ENCODE data around the gene KCNJ16.

Gene KCNJ16

DNA sequence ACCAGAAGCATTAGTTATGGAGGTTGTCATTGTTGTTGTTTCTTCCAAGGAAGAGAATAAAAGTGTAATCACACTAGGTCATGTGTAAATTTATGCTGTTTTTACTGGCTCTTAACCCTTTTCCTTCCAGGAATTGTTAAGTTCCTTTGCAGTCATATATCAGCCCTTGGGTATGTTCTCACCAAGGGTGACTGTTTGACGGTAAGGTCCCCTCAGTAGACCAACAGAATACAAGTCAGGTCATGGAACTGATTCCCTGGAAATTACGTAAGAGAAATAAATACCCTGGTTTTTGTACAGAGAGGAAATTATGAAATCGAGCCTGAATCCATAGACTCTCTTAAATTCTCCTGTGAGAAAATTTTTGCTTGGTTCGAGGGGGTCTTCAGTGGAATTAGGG is 83.2 kb downstream of the KCNJ16 start:
- TF ChIP-seq, protein P1, sequence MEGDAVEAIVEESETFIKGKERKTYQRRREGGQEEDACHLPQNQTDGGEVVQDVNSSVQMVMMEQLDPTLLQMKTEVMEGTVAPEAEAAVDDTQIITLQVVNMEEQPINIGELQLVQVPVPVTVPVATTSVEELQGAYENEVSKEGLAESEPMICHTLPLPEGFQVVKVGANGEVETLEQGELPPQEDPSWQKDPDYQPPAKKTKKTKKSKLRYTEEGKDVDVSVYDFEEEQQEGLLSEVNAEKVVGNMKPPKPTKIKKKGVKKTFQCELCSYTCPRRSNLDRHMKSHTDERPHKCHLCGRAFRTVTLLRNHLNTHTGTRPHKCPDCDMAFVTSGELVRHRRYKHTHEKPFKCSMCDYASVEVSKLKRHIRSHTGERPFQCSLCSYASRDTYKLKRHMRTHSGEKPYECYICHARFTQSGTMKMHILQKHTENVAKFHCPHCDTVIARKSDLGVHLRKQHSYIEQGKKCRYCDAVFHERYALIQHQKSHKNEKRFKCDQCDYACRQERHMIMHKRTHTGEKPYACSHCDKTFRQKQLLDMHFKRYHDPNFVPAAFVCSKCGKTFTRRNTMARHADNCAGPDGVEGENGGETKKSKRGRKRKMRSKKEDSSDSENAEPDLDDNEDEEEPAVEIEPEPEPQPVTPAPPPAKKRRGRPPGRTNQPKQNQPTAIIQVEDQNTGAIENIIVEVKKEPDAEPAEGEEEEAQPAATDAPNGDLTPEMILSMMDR (IDR thresholded peaks at IDR 0.05; ENCODE audit: low read length, missing control alignments), result no peak
- H3K4me3 ChIP-seq (replicated peaks; ENCODE audit: low read depth, low read length), result no peak overlapping the region
- peak; percentile 18 for DNase-seq (ENCODE audit: low read depth)

DNA sequence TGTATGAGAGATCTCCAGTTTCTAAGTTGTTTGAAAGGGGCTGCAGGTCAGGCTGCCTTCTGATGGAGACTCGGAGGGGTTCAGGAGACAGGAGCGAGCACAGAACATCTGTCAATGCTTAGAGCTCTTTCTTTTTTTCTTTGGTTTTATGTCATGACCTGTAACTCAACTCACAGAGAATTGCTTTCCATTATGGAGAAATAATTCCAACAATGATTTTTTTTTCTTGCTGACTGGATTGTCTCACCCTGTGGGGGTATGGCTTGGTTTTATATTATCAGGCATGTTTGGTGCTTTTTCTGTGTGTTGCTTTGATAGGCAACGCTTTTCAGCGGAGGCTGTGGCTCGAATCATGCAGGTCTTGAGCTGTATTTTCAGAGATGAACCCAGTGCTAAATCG is 83.6 kb downstream of the KCNJ16 start:
- TF ChIP-seq, protein P1 (IDR thresholded peaks at IDR 0.05; ENCODE audit: low read length, missing control alignments), result no peak
- H3K4me3 ChIP-seq (replicated peaks; ENCODE audit: low read depth, low read length), result no peak overlapping the region
- DNase-seq (ENCODE audit: low read depth), result no peak

DNA sequence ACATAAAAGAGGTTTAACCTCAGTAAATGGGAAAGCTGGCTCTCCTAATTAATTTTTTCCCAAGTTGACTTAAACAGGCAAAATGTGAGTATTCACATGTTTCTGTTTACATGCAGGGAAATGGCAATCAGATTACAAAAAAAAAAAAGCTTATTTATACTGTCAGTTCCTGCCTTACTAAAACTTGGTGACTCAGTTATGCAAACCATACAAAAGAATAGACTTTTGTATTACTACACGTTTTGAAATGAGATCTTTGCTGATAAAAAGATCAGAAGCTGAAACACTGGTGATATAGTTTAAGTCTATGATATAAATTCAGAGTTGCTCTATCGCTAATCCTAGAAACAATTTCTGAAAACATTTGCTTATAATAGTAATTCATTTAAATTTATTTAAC is 85.0 kb downstream of the KCNJ16 start:
- TF ChIP-seq, protein P1 (IDR thresholded peaks at IDR 0.05; ENCODE audit: low read length, missing control alignments), result no peak
- DNase-seq (ENCODE audit: low read depth), result no peak
- no peak overlapping the region for H3K4me3 ChIP-seq (replicated peaks; ENCODE audit: low read depth, low read length)

DNA sequence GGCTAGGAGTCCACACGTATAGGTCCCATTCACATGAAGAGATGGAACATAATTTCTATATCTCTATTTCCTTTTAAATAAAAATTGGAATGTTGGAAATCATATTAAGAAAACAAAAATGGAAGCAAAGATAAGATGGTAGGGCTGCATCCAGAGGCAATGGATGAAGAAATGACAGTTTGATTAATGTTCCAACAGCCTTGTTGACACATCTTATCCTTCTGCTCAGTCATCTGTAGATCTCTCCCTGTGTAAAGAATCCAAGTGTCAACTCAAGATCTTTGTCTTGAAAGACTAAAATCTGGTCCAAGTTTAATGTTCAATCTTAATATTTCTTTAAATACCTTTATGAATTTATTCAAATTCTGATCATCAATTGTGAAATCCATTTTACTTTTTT is 86.5 kb downstream of the KCNJ16 start:
- TF ChIP-seq, protein P1 (IDR thresholded peaks at IDR 0.05; ENCODE audit: low read length, missing control alignments), result no peak
- DNase-seq (ENCODE audit: low read depth), result no peak
- no peak overlapping the region for H3K4me3 ChIP-seq (replicated peaks; ENCODE audit: low read depth, low read length)

DNA sequence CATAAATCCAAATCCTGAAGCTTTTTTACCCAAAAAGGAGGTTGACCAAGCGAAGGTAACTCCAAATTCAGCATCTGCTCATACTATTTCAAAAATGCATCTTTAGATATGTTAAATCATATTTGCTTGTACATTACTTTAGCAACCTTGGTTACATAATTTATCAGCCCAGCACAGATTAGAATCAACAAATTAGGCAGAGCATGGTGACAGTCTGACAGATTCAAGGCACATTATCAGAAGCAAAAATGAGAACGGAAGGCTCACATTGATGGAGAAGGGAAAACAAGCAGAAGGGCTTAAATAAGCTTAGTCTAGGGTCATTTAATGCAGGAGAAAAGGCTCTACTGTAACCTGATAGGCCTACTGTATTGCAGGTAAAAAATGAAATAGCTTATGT is 90.4 kb downstream of the KCNJ16 start:
- DNase-seq (ENCODE audit: low read depth), result no peak
- TF ChIP-seq, protein P1 (IDR thresholded peaks at IDR 0.05; ENCODE audit: low read length, missing control alignments), result no peak
- H3K4me3 ChIP-seq (replicated peaks; ENCODE audit: low read depth, low read length), result no peak overlapping the region

DNA sequence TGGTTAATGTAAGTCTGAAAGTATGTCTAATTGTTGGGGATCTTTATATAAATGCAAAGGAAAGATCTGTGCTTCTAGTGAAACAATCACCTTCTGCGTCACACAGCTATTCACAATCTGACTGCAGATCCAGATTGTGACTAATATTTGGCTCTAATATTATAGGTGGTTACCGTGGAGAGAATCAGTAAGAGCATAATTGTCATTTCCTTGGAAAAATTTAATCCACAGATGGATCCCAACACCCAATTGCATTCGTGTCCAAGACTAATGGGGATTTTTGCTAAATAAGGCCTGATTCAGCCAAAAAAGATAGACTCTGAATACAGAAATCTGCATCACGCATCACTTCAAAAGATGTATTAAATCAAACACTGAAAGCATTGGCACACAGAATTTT is 91.6 kb downstream of the KCNJ16 start:
- DNase-seq (ENCODE audit: low read depth), result no peak
- H3K4me3 ChIP-seq (replicated peaks; ENCODE audit: low read depth, low read length), result no peak overlapping the region
- TF ChIP-seq, protein P1 (IDR thresholded peaks at IDR 0.05; ENCODE audit: low read length, missing control alignments), result no peak
